ENCODE measurements around the gene RTN4R. TPM values are rescaled to one million over a fixed set of nuclear protein-coding genes. Genes with fewer than 3 reads are reported as not detected.

Gene RTN4R
- 20.0 TPM for polyA plus RNA-seq (2012; ENCODE audit: insufficient read length, low read depth)

DNA sequence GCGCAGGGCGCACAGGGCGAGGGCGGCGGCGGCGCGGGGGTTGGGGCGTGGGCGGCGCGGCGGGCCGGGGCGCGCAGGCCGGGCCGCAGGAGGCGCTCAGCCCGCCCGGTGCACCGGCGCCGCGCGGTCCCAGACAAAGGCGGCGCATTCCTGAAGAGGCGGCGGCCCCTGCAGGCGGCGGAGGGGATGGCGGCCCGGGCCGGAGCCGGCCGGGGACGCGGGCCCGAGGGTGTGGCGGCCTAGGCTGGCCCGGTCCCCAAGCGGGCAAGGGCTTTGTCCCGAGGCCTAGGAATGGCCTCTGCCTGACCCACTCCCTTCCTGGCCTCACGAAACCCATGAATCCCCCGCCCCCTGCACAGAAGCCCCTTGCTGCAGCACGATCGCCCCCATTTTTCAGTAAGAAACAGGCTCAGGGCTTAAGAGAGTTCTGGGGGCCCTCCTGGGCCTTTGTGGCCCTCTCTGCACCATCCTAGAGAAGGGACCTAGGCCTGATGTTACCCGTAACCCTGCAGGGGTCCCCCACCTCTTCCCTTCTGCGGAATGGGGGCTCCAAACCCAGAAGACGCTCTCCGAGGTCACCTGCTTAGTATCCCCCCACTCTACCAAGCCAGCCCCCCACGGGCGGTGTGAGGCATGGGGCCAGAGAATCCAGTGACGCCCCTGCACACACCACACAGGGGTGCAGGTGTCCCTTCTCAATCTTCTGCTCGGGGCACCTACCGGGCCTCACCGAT lies at the start of gene RTN4R:
Gene RTN4R, minus strand, starts transcription at position 40 of the 734 bp plus-strand sequence. CDS start 226 bp downstream, outside the sequence.
- no peak for TF ChIP-seq POLR2AphosphoS5 (IDR thresholded peaks at IDR 0.05; ENCODE audit: low read depth, low read length)
- TF ChIP-seq SIN3A (IDR thresholded peaks at IDR 0.05; ENCODE audit: borderline replicate concordance, insufficient read depth, low read length) = no peak
- TF ChIP-seq FOXP2 (optimal IDR thresholded peaks at IDR 0.05; ENCODE audit: borderline replicate concordance, extremely low read depth, extremely low read length, insufficient read depth) = no peak
- TF ChIP-seq, protein P1, sequence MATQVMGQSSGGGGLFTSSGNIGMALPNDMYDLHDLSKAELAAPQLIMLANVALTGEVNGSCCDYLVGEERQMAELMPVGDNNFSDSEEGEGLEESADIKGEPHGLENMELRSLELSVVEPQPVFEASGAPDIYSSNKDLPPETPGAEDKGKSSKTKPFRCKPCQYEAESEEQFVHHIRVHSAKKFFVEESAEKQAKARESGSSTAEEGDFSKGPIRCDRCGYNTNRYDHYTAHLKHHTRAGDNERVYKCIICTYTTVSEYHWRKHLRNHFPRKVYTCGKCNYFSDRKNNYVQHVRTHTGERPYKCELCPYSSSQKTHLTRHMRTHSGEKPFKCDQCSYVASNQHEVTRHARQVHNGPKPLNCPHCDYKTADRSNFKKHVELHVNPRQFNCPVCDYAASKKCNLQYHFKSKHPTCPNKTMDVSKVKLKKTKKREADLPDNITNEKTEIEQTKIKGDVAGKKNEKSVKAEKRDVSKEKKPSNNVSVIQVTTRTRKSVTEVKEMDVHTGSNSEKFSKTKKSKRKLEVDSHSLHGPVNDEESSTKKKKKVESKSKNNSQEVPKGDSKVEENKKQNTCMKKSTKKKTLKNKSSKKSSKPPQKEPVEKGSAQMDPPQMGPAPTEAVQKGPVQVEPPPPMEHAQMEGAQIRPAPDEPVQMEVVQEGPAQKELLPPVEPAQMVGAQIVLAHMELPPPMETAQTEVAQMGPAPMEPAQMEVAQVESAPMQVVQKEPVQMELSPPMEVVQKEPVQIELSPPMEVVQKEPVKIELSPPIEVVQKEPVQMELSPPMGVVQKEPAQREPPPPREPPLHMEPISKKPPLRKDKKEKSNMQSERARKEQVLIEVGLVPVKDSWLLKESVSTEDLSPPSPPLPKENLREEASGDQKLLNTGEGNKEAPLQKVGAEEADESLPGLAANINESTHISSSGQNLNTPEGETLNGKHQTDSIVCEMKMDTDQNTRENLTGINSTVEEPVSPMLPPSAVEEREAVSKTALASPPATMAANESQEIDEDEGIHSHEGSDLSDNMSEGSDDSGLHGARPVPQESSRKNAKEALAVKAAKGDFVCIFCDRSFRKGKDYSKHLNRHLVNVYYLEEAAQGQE (IDR thresholded peaks at IDR 0.05; ENCODE audit: insufficient read depth in 1 of 2, low read depth in 2 of 2, low read length in 2 of 2) = no peak
- TF ChIP-seq TAF1 (IDR thresholded peaks at IDR 0.05; ENCODE audit: borderline replicate concordance, insufficient read depth, low read length) = no peak

DNA sequence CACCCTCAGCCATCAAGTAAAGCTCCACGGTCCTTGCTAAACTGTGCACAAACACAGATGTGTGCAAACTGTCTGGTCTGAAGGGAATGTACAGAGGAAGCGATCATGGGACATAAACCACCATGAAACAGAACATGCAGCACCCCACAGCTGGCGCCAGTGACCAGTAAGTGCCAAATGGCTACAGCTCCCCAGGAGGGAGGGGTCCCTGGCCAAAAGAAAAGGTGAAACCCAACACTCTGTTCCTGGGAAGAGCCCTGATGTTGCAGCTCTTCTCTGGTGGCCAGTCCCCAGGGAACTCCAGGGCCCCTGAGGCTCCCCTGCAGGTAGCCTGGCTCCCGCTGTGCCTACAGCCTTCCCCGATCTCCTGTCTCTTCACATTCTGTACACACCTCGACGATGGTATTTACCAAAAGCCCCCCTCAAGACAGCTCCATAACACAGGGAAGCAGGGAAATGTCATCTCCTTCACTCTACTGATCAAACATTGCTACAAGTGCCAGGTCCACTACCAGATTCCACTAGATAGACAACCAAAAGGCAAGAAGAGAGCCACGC lies 48.8 kb upstream of the RTN4R start:
- TF ChIP-seq, protein P1 (IDR thresholded peaks at IDR 0.05; ENCODE audit: insufficient read depth in 1 of 2, low read depth in 2 of 2, low read length in 2 of 2) = no peak
- no peak for TF ChIP-seq SIN3A (IDR thresholded peaks at IDR 0.05; ENCODE audit: borderline replicate concordance, insufficient read depth, low read length)
- TF ChIP-seq POLR2AphosphoS5 (IDR thresholded peaks at IDR 0.05; ENCODE audit: low read depth, low read length) = no peak
- no peak for TF ChIP-seq FOXP2 (optimal IDR thresholded peaks at IDR 0.05; ENCODE audit: borderline replicate concordance, extremely low read depth, extremely low read length, insufficient read depth)
- TF ChIP-seq TAF1 (IDR thresholded peaks at IDR 0.05; ENCODE audit: borderline replicate concordance, insufficient read depth, low read length) = no peak

DNA sequence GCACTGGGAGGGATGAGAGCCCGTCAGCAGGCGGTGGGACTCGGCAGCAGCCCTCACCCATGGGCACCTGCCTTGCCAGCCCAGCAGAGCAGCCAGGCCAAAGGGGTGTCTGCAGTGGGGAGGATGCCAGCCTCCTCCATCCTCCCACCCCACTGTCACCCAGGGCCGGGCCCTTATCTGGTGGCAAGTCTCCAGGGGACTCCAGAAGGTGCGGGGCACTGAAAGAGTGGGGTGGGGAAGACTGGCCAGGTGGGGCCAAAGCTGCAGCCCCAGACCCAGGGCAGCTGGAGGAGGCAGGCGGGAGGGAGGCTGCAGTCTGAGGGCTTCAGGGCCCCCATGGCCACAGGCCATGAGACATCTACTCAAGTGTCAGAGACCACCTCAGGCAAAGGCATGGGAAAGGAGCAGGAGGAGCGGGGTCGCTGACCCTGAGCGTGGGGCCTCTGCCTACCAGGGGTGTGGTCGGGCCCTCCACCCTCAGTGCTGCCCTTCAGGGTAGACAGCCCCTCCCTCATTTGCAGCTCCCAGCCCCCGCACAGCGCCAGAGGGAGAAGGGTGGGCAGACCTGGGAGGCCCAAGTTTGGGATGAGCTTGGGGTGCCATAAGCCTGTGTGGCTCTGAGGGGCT lies 48.2 kb upstream of the RTN4R start:
- TF ChIP-seq POLR2AphosphoS5 (IDR thresholded peaks at IDR 0.05; ENCODE audit: low read depth, low read length) = no peak
- no peak for TF ChIP-seq FOXP2 (optimal IDR thresholded peaks at IDR 0.05; ENCODE audit: borderline replicate concordance, extremely low read depth, extremely low read length, insufficient read depth)
- TF ChIP-seq, protein P1 (IDR thresholded peaks at IDR 0.05; ENCODE audit: insufficient read depth in 1 of 2, low read depth in 2 of 2, low read length in 2 of 2) = no peak
- TF ChIP-seq SIN3A (IDR thresholded peaks at IDR 0.05; ENCODE audit: borderline replicate concordance, insufficient read depth, low read length) = no peak
- no peak for TF ChIP-seq TAF1 (IDR thresholded peaks at IDR 0.05; ENCODE audit: borderline replicate concordance, insufficient read depth, low read length)

DNA sequence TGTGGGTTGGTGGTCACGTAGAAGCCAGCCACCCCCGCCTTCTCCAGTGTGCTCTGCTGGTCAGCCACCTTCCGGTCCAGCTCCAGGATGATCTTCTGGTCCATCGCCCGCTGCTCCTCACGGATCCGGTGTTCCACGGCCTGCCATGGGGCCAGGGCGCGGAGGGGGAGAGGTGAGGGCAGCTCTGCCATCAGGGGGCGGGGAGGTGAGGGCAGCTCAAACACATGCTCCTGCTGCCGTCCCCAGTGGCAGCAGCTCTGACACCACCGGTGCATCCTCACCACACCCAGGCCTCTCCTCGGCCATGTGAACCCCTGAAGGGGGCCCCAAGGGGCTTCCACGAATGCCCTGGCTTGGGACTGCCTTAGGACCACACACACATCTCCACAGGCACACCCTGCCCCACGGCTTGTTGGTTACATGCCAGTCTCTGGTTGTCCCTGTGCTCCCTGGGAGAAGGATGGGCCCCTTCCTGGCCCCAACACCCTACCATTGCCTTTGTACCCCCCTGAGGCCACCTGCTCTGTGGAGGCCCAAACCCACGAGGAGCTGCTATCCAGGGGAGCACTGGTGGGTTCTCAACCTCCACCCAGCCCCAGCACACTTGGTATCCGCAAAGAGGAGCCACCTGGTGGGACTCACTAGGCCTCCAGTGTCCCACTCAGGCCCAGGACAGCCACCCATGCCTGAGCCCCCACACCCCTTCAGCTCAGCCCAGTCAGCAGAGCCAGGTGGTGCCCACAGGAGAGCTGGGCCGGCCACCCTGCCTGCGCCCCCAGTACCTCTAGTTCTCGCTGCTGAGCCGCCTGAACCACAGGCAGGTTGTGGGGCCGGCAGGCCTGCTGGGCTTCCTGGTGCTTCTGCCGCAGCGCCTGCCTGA lies 47.5 kb upstream of the RTN4R start:
- no peak for TF ChIP-seq SIN3A (IDR thresholded peaks at IDR 0.05; ENCODE audit: borderline replicate concordance, insufficient read depth, low read length)
- TF ChIP-seq TAF1 (IDR thresholded peaks at IDR 0.05; ENCODE audit: borderline replicate concordance, insufficient read depth, low read length) = no peak
- no peak for TF ChIP-seq POLR2AphosphoS5 (IDR thresholded peaks at IDR 0.05; ENCODE audit: low read depth, low read length)
- TF ChIP-seq, protein P1 (IDR thresholded peaks at IDR 0.05; ENCODE audit: insufficient read depth in 1 of 2, low read depth in 2 of 2, low read length in 2 of 2) = no peak
- no peak for TF ChIP-seq FOXP2 (optimal IDR thresholded peaks at IDR 0.05; ENCODE audit: borderline replicate concordance, extremely low read depth, extremely low read length, insufficient read depth)

Data from PFSK-1 (cell line).